ENCODE results near the gene PRKAR2A. TPM values are rescaled to one million over a fixed set of nuclear protein-coding genes. Genes with fewer than 3 reads are reported as not detected.
"Not testable (repeated sequence)": the region's sequence is repeated elsewhere in the genome, so short reads cannot be mapped to it uniquely, and the experiment has no call there.

Gene PRKAR2A
- total RNA-seq, 1 donor from 2014 or later: 34.5 TPM

DNA sequence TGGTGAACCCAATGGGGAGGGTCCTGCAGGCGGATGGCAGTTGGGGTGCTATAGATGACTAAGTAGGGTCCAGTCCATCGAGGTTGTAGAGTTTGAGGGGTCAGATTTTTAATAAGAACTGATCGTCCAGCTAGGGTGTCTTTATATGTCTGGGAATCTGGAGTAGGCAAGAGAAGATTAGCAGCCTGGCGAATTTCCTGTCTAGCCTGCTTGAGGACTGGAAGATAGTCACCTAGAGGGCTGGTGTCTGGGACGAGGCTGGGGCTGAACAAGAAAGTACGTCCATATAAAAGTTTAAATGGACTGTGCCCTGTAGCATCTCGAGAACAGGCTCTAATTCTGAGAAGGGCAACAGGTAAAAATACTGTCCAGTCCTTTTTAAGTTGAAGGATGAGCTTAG is 123.9 kb downstream of the PRKAR2A start:
- Mint-ChIP-seq H3K36me3 (ENCODE audit: insufficient read depth) (no peaks in the 10 kb centered on the region), H3K4me3 (ENCODE audit: low read depth) (no peak overlapping the region), H3K27me3 (no peaks in the 10 kb centered on the region), H3K4me1 (ENCODE audit: low read depth) (peaks cover 15% of the 10 kb centered on the region), H3K9me3 (ENCODE audit: low read depth) (no peaks in the 10 kb centered on the region), H3K27ac (no peak overlapping the region)
- no peak for DNase-seq (ENCODE audit: low spot score, unreplicated experiment)
- TF ChIP-seq, protein P1, sequence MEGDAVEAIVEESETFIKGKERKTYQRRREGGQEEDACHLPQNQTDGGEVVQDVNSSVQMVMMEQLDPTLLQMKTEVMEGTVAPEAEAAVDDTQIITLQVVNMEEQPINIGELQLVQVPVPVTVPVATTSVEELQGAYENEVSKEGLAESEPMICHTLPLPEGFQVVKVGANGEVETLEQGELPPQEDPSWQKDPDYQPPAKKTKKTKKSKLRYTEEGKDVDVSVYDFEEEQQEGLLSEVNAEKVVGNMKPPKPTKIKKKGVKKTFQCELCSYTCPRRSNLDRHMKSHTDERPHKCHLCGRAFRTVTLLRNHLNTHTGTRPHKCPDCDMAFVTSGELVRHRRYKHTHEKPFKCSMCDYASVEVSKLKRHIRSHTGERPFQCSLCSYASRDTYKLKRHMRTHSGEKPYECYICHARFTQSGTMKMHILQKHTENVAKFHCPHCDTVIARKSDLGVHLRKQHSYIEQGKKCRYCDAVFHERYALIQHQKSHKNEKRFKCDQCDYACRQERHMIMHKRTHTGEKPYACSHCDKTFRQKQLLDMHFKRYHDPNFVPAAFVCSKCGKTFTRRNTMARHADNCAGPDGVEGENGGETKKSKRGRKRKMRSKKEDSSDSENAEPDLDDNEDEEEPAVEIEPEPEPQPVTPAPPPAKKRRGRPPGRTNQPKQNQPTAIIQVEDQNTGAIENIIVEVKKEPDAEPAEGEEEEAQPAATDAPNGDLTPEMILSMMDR (IDR thresholded peaks at IDR 0.05; ENCODE audit: unreplicated experiment): no peak

DNA sequence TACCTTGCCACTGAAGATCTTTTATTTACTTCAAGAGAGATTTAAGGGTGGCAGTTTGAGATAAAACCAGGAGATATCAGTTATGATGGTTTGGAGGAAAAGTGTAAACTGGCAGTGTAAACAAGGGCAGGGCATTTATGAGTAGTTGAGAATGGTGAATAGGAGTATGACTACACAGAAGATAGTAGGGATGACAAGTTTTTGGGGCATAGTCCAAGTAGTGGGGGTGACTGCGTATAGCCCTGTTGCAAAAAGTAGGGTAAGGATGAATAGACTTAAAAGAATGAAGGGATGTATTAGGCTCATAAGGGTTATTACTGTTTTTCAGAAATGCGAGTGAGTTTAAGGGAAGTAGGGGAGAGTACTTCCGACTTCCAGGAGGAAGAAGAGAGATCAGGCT is 124.4 kb downstream of the PRKAR2A start:
- not testable (repeated sequence) for H3K27me3 Mint-ChIP-seq; DNase-seq (ENCODE audit: low spot score, unreplicated experiment); H3K4me3 Mint-ChIP-seq (ENCODE audit: low read depth); H3K36me3 Mint-ChIP-seq (ENCODE audit: insufficient read depth); H3K9me3 Mint-ChIP-seq (ENCODE audit: low read depth); H3K27ac Mint-ChIP-seq
- H3K4me1 Mint-ChIP-seq (ENCODE audit: low read depth): peaks cover 15% of the 10 kb centered on the region

DNA sequence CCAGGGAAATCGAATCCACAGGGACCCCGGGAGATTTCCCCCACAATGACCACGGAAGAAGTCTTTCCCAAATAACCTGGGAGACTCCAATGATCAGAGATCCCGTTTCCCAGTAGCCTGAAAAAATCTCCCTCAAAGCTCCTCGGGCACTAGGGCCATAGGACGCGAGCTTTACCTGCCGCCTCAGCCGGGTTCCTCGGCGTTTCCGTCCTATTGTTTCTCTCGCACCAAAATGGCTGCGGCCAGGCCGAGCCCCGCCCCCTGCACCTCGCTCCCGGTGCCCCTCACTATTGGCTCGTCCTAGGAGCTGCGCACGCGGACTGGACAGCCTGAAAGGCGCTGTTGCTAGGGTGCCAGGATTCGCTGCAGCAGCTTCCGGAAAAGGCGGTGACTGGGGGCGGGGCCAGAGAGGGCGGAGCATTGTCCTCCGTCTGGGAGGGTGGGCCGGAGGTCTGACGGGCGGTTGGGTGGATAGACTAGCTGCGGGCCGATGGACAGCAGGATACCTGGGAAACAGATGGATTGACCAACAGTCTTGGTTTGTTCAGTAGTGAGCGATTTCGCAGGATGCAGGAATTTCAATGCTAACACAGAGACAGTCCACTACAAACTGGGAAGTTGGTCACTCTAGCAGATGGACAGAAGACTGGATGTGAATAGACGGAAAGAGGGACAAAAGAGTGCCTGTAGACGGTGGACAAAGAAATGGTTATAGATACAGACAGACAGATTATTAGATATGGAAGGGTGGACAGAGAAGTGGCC is 130.5 kb downstream of the PRKAR2A start, which contains the start of gene IP6K2:
TSS of gene IP6K2 (minus strand) at position 240 of the 765 bp plus-strand sequence. CDS start 21,930 bp downstream, outside the sequence.
- Mint-ChIP-seq H3K9me3 (ENCODE audit: low read depth) (no peaks in the 10 kb centered on the region), H3K4me3 (ENCODE audit: low read depth) (peak within 1 kb of the TSS; percentile 99), H3K4me1 (ENCODE audit: low read depth) (peaks cover 38% of the 10 kb centered on the region), H3K27ac (peak within 1 kb of the TSS; percentile 100), H3K36me3 (ENCODE audit: insufficient read depth) (peaks cover 7% of the 10 kb centered on the region), H3K27me3 (no peaks in the 10 kb centered on the region)
- TF ChIP-seq, protein P1 (IDR thresholded peaks at IDR 0.05; ENCODE audit: unreplicated experiment): no peak
- DNase-seq (ENCODE audit: low spot score, unreplicated experiment): peak; percentile 98

DNA sequence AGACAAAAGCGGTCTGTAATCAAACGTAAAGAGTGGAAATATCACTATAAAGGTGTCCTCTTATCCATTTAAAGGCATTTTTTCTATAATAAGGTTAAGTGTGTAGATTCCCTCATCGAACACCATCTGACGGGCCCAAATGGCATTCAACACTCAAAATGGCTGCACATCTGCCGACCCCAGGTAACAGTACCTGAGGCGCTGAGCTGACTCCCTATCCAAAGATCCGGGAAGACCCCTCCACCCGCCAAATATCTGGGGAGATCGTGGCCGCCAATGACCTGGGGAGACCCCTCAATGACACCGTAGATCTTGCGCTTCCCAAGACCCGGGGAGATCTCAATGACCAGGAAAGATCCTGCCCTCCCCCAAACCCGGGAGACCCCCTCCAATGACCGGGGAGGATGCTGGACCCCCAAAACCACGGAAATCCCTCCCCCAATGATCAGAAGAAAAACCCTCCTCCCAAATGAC is 131.1 kb downstream of the PRKAR2A start:
- peak overlapping the region; percentile 99 for H3K4me3 Mint-ChIP-seq (ENCODE audit: low read depth)
- no peaks in the 10 kb centered on the region for H3K9me3 Mint-ChIP-seq (ENCODE audit: low read depth)
- H3K27me3 Mint-ChIP-seq: no peaks in the 10 kb centered on the region
- TF ChIP-seq, protein P1 (IDR thresholded peaks at IDR 0.05; ENCODE audit: unreplicated experiment): no peak
- no peak for DNase-seq (ENCODE audit: low spot score, unreplicated experiment)
- H3K4me1 Mint-ChIP-seq (ENCODE audit: low read depth): peaks cover 42% of the 10 kb centered on the region
- peak overlapping the region; percentile 100 for H3K27ac Mint-ChIP-seq
- H3K36me3 Mint-ChIP-seq (ENCODE audit: insufficient read depth): peaks cover 11% of the 10 kb centered on the region

DNA sequence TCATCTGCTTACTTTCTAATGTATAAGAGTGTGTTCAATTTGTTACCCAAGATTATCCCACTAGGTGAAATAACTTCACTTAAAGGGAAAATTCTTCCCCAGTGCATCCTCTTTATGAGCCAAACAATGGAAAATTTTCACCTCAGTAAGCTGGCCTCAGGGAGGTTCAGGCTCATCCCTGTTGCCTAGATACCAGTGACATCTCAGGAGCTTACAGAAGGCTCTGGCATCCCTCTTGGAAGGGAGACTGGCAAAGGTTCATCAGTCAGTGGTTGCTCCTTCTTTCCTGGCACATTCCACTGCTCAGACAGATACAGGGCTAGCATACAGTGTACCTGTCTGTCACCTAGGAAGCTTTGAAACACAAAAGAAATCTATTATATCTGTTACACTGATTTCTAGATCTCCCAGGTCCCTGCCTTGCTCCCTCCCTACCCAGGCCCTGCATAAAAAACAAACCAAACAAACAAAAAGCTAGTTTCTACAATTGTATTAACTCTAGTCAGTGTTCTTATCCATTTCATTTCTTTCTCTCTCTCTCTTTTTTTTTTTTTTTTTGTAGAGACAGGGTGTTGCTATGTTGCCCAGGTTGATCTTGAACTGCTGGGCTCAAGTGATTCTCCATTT is 132.4 kb downstream of the PRKAR2A start:
- peak overlapping the region; percentile 100 for H3K27ac Mint-ChIP-seq
- peaks cover 42% of the 10 kb centered on the region for H3K4me1 Mint-ChIP-seq (ENCODE audit: low read depth)
- H3K4me3 Mint-ChIP-seq (ENCODE audit: low read depth): peak overlapping the region; percentile 99
- H3K36me3 Mint-ChIP-seq (ENCODE audit: insufficient read depth): peaks cover 19% of the 10 kb centered on the region
- no peaks in the 10 kb centered on the region for H3K9me3 Mint-ChIP-seq (ENCODE audit: low read depth)
- no peaks in the 10 kb centered on the region for H3K27me3 Mint-ChIP-seq
- DNase-seq (ENCODE audit: low spot score, unreplicated experiment): no peak
- TF ChIP-seq, protein P1 (IDR thresholded peaks at IDR 0.05; ENCODE audit: unreplicated experiment): no peak
